GM12892 (cell line): Measurements from ENCODE around the gene ACVR1.
"Not testable (repeated sequence)": the region's sequence is repeated elsewhere in the genome, so short reads cannot be mapped to it uniquely, and the experiment has no call there.

Source experiments
- DNase-seq: peaks from one replicate; pipeline ENCODE4 v3.0.0; 2011; ENCODE audit not compliant: insufficient read length
- FAIRE-seq: peaks from 2 replicates; lab custom pipeline; 2011; peaks lifted over from hg19 to GRCh38; lab: Jason Lieb, UNC
- POLR2A ChIP-seq: IDR thresholded peaks from 2 replicates; pipeline ENCODE4 v1.6.1; 2011; ENCODE audit warnings: low read depth, low read length, control low read depth
- POLR2AphosphoS5 ChIP-seq: IDR thresholded peaks from 2 replicates; pipeline ENCODE4 v1.6.1; 2011; ENCODE audit warnings: low read depth, low read length, control low read depth
- TAF1 ChIP-seq: IDR thresholded peaks from 2 replicates; pipeline ENCODE4 v1.6.1; 2011; ENCODE audit warnings: low read depth, mild to moderate bottlenecking, control low read depth, low read length, borderline replicate concordance

The ACVR1 gene

DNA sequence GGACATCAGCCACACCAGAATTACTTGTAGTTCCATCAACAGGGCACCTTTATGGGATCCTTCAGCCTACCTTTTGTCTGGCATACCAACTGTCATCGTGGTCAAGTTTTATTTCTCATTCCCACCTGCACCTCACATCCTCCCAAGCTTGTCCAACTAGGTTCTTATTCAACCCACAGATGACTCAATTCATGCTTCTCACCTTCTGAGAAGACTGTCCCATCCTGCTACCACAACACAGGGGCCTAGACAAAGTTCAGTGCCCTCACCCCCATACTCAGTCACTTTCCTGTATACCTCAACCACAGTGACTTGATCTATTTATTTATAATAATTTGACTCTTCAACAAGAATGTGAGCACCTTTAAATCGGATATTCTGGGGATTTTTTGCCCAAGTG lies 133.1 kb downstream of the ACVR1 start:
- FAIRE-seq (no peak), DNase-seq (no peak)
- TF ChIP-seq POLR2A (no peak), POLR2AphosphoS5 (no peak), TAF1 (no peak)

DNA sequence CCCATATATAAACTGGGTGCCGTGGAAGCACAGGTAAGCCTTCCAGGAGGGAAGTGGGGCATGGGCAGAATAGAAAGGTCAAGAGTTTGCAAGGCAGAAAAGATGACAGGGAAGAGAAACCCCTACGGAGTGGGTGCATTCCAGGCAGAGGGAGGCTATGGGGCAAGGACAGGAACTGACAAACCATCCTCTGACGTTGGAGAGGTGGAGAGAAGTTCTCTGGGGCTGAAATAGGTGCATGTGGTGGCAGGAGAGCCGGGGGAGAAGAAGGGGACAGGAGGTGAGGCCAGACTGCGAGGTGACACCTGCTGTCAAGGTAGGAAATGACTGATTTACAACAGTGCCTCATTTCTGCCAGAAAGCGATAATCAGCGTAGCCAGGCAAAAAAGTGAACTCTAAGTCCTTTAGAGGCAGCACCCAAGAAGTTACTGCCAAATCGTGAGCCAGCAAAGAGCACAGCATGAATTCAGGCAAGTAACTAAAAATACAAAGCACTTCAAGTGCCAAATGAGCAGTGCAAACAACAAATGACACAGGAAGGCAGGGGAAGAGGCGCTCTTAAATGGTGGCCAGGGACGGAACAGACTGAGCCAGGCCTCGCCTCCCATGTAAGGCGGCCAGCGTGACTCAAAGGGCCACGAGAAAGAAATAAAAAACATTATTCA lies 134.2 kb downstream of the ACVR1 start:
- DNase-seq, result no peak
- FAIRE-seq, result no peak
- TF ChIP-seq TAF1 (no peak), POLR2A (no peak), POLR2AphosphoS5 (no peak)

DNA sequence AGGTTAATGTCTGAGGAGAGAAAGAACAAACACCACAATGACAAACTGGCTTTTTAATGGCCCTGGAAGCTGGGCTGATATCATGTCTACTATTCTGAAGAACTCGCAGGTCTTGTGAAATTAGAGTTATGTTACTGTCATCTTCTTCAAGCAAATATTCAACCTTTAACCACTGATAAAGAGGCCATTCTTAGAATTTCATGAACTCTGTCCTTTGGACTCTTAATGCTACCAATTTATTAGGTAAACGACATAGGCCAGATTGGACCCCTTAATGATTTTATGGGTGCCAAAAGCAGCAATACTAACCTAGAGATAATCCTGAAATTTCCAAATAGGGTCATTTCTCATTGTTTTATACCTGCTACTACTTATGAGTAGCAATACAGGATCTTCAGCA lies 138.5 kb downstream of the ACVR1 start:
- FAIRE-seq (no peak), DNase-seq (no peak)
- TF ChIP-seq POLR2A (no peak), TAF1 (no peak), POLR2AphosphoS5 (no peak)

DNA sequence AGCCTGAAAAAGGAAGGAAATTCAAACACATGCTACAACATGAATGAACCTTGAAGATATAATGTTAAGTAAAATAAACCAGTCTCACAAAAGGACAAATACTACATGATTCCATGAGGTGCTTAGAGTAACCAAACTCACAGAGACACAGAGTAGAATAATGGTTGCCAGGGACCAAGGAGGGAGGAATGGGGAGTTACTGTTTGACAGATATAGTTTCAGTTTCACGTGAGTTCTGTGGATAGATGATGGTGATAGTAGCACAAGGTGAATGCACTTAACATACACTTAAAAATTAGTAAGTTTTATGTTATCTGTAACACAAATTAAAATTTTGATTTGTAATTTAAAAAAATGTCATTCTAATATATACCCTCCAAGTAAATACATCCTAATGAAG lies 140.6 kb downstream of the ACVR1 start:
- FAIRE-seq (no peak), DNase-seq (no peak)
- no peak for TF ChIP-seq TAF1
- TF ChIP-seq POLR2A, result no peak
- TF ChIP-seq POLR2AphosphoS5, result no peak

DNA sequence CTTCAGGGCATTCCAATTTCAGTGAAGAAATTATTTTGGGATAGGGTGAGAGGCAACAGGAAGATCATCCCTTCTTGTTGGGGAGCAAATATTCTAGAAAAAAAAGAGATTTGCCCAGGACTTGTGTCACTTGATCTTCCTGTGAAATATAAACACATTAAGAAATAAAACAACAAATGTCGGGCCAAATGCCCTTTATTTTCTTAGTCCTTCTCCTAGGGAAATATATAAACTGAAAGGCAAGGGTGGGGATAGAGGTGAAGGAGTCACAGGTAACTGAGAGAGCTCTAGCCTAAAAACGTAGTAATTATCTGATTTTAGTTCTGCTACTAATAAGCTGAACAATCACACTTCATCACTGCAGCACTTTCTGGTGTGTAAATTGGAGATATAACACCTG lies 142.9 kb downstream of the ACVR1 start:
- DNase-seq, result no peak
- FAIRE-seq, result no peak
- TF ChIP-seq POLR2AphosphoS5, result no peak
- TF ChIP-seq TAF1, result no peak
- TF ChIP-seq POLR2A, result no peak

DNA sequence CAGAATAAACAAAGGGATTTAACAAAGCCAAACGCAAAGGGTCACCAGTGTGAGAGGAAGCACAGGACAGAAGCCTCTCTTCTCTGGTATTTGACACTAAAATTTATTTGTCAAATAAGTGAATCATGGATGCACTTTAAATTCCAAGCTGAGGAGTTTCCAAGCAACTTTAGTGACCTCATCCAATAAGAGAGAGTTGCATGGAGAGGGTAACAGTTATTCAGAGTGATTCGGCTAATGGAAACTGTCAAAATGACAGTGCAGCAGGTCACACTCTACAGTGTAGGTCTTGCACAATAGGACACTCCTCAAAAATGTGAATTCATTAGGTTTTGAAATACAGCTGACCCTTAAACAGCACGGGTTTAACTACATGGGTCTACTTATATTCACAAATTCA lies 143.5 kb downstream of the ACVR1 start:
- FAIRE-seq, result no peak
- TF ChIP-seq TAF1 (no peak), POLR2A (no peak), POLR2AphosphoS5 (no peak)
- DNase-seq, result no peak

DNA sequence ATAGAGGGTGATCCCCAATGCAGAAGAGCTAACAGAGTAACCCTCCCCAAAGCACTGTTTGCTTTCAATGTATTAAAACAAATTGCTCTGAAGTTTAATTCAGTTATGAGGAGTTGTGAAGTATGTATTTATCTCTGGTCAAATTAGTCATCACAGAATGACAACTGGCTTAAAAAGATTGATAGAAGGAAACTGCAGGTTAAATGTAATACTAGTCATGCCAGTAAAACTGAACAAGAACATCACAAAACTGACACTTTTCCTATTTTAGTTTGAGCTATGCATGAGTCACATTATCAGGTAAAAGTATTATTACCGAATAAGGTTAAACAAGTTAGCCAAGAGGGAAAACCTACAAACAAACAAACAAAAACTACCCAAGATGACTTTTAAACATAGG lies 148.4 kb downstream of the ACVR1 start:
- TF ChIP-seq TAF1, result no peak
- TF ChIP-seq POLR2AphosphoS5, result no peak
- no peak for TF ChIP-seq POLR2A
- FAIRE-seq (no peak), DNase-seq (no peak)

DNA sequence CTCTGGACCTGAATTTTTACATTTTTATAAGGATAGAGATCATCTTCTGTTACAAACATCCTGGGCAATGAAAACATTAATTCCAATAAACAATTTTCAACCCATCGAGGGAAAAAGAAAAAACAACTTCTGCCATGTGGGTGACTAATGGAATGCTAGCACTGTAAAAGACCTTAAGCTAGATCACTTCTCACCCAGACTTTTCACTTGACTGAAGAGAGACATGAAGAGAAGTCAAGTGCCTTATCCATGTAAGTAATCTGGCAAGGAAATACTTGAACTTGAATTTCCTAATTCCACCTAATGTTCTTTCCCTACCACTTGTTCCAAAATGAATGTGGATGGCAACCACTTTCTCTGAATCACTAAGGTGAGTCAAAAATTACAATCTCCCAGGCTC lies 149.2 kb downstream of the ACVR1 start:
- FAIRE-seq (no peak), DNase-seq (no peak)
- TF ChIP-seq TAF1, result no peak
- TF ChIP-seq POLR2AphosphoS5, result no peak

DNA sequence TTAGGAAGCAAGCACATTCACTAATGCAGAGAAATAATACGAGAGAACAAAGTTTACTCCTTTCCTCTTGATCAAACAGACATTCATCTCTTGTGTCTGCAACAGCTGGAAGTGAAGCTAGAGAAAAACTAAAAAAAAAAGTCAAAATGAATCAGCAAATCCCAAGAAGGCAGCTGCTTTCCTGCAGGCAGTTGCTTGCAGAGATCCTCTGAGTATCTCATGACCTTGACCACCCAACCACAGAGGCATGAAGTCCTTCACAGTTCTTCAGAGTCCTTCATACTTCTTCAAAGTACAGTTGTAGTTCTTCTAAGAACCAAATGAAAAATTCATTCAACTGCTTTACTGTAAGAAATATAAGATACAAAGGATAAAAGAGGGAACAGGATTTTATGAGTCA lies 150.3 kb downstream of the ACVR1 start:
- DNase-seq (no peak), FAIRE-seq (no peak)
- TF ChIP-seq TAF1, result no peak

DNA sequence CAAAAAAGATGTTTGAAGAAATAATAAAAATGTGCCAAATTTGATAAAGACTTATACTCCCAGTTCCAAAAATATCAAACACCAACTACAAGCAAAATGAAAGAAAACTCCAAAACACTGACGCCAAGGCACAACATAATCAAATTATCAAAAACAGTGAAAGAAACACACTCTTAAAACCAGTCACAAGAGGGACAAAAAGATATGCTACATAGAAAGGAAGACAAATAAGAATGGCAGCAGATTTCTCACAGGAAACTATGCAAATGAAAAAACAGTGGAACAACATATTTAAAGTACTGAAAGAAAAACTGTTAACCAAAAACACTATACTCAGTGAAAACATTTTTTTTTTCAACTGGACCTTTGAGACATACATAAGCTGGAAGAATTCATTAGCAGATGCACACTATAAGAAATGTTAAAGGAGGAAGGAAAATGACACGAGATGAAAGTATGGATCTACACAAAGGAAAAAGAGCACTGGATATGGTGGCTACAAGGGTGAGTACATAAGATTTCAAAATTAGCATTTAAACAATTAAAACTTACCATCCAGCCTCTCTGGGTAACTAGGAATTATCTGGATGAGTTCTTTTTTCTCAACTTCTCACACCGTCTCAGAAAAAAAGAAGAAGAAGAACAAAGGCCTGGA lies 153.4 kb downstream of the ACVR1 start:
- no peak for FAIRE-seq
- TF ChIP-seq TAF1, result no peak
- TF ChIP-seq POLR2A, result no peak
- TF ChIP-seq POLR2AphosphoS5, result no peak
- DNase-seq, result no peak

DNA sequence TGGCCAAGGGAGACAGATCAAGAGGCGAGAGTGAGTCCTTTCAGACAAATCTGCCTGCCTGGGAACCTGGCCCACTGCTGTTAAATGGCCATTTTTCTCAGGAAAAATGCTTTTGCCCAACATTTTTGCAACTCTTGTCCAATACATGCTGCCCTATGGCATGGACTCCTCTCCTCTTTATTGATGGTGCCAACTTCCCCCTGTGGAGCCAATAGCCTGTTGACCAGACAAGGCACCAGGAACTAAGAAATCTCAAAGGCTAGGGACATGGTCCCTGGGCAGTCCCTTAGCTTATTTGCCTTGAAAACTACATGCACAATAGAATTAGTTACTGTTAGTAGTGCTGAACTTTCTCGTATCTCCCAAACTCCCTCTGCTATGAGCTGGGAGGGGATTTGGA lies 155.6 kb downstream of the ACVR1 start:
- TF ChIP-seq POLR2A, result no peak
- no peak for TF ChIP-seq TAF1
- TF ChIP-seq POLR2AphosphoS5, result no peak
- no peak for FAIRE-seq

DNA sequence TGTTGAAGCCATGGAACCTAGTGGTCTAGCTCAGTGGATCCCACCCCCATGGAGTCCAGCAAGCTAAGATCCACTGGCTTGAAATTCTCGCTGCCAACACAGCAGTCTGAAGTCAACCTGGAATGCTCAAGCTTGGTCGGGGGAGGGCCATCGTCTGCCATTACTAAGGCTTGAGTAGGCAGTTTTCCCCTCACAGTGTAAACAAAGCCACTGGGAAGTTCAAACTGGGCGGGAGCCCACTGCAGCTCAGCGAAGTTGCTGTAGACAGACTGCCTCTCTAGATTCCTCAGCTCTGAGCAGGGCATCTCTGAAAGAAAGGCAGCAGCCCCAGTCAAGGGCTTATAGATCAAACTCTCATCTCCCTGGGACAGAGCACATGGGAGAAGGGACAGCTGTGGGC lies 171.5 kb downstream of the ACVR1 start:
- not testable (repeated sequence) for FAIRE-seq, DNase-seq

More for the DNA sequence above, 155.6 kb downstream of the ACVR1 start:
- no peak for DNase-seq

DNA sequence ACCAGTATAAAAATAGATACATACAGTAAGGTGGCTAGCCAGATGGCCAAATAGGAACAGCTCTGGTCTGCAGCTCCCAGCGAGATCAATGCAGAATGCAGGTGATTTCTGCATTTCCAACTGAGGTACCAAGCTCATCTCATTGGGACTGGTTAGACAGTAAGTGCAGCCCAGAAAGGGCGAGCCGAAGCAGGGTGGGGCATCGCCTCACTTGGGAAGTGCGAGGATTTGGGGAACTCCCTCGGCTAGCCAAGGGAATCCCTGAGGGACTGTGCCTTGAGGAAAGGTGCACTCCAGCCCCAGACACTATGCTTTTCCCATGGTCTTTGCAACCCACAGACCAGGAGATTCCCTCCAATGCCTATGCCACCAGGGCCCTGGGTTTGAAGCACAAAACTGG lies 172.0 kb downstream of the ACVR1 start:
- not testable (repeated sequence) for DNase-seq, FAIRE-seq
